Keratinocyte (primary cell): ENCODE results near the gene SLCO3A1.

Source experiments
- CTCF ChIP-seq, 3 experiments: IDR thresholded peaks in 1 of 3; conservative IDR thresholded peaks in 1 of 3; optimal IDR thresholded peaks in 1 of 3; 2 replicates in 2 of 3; 3 replicates in 1 of 3; pipeline versions ENCODE3 to v1.5.1; 2011; ENCODE audit warnings: low read length in 3 of 3, mild to moderate bottlenecking in 3 of 3, moderate library complexity in 2 of 3, control low read depth in 1 of 3, inconsistent platforms in 1 of 3; ENCODE audit not compliant: insufficient read depth in 2 of 3; ENCODE audit errors: extremely low read depth in 1 of 3
- EZH2 ChIP-seq: IDR thresholded peaks from one replicate; pipeline ENCODE4 v1.6.1; 2012; ENCODE audit warnings: inconsistent platforms, mild to moderate bottlenecking, low read length, moderate library complexity

GRCh38 chr15:91911844-91912243 is 58.3 kb downstream of the SLCO3A1 start:
- TF ChIP-seq CTCF (optimal IDR thresholded peaks at IDR 0.05 in 1 of 3, IDR thresholded peaks at IDR 0.05 in 1 of 3, conservative IDR thresholded peaks at IDR 0.05 in 1 of 3; ENCODE audit: extremely low read depth in 1 of 3, insufficient read depth in 2 of 3, low read length in 3 of 3) (no peak), EZH2 (no peak)
